ENCODE data around the gene WAS. TPM values are rescaled to one million over a fixed set of nuclear protein-coding genes. Genes with fewer than 3 reads are reported as not detected.
A peak's percentile ranks its signal among the peaks of the same experiment; 100 is the strongest.

Gene WAS
- total RNA-seq, 2 experiments from 2014 or later: 138 to 161 TPM

DNA sequence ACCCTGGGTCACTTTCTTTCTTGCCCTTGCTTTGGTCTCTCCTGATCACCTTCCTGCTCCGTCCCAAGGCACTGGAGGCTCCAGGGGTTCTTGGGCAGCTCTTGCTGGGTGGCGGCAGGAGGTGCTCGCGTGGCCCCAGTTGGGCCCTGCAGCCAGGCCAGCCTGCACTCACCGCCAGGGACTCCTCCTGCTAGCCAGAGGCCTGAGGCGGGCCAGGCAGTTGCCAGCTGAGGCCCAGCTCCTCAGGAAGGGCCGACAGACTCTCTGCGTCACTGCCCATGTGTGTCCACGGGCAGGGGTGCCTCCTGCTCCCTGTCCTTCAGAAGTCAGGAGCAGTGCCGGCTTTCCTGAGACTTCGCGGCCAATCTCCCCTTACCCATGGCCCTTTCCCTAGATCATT is 22.3 kb downstream of the WAS start:
- H3K9me3 Mint-ChIP-seq (ENCODE audit: low read depth): no peaks in the 10 kb centered on the region
- no peak overlapping the region for H3K4me3 Mint-ChIP-seq
- CTCF ChIA-PET: no interaction called here
- peaks cover 26% of the 10 kb centered on the region for H3K4me1 Mint-ChIP-seq
- peaks cover 43% of the 10 kb centered on the region for H3K36me3 Mint-ChIP-seq
- H3K27ac Mint-ChIP-seq: no peak overlapping the region
- ATAC-seq (no peak), DNase-seq (no peak)
- no peaks in the 10 kb centered on the region for H3K27me3 Mint-ChIP-seq

DNA sequence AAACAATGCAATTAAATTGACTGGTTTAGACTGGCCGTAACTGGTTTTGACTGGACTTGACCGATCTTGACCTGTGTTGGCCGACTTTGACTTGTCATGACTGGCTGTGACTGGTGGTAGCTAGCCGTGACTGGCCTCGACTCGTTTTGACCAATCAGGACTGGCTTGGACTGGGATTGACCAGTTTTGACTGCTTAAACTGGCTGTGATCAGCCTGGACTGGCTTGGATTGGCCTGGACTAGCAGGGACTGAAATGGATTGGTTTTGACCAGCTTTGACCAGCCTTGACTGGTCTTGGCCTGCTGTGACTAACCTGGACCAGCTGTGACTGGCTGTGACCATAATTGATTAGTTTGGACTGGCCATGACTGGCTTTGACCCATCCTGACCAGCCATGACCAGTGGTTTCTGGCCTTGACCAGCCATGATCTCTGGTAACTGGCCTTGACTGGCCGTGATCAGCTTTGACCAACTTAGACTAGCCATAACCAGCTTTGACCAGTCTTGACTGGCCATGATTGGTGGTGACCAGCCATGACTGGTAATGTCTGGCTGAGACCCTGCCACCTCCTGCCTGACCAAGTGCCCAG is 26.0 kb downstream of the WAS start:
- Mint-ChIP-seq H3K9me3 (ENCODE audit: low read depth) (no peaks in the 10 kb centered on the region), H3K4me3 (no peak overlapping the region), H3K27me3 (no peaks in the 10 kb centered on the region), H3K27ac (no peak overlapping the region), H3K4me1 (peaks cover 44% of the 10 kb centered on the region), H3K36me3 (peaks cover 41% of the 10 kb centered on the region)
- DNase-seq (no peak), ATAC-seq (no peak)
- CTCF ChIA-PET: no interaction called here

DNA sequence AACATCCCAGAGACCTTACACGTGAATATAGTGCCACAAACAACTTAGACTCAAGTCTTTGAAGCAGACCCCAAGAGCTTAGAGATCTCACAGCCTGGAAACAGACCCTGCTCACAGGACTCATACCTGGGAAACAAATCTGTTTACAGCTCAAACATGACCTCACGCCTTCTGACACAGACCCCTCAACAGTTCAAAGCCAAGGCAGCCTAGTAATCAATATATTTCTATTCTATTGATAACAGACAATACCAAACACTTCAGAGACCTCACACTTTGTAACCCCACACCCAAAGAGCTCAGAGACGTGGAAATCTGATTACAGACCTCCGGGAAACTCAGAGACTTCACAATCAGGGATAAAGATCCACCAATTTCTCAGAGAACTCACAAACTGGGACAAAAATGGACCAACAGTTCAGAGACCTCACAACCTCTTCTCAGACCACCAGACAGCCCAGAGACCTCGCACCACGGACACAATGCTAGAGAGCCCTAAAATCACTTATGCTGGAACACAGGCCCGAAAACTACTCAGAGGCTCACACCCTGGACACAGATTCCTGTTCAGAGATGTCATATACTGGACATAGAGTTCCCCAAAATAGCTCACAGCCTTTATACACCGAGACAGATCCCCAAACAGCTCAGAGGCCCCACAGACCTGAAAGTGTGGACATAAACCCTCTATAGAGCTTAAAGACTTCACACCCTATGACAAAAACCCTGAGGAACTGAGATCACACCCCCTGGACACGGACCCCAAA is 27.7 kb downstream of the WAS start:
- ATAC-seq: no peak
- Mint-ChIP-seq H3K27ac (peak overlapping the region; percentile 89), H3K27me3 (no peaks in the 10 kb centered on the region), H3K36me3 (peaks cover 44% of the 10 kb centered on the region), H3K4me1 (peaks cover 61% of the 10 kb centered on the region), H3K4me3 (peak overlapping the region; percentile 46), H3K9me3 (ENCODE audit: low read depth) (peaks cover 3% of the 10 kb centered on the region)
- CTCF ChIA-PET: interaction anchor here (1.5 kb wide), 1 partner anchor 14 kb away, joined by 3 read pairs; no protein-coding TSS in a partner anchor
- DNase-seq: no peak

DNA sequence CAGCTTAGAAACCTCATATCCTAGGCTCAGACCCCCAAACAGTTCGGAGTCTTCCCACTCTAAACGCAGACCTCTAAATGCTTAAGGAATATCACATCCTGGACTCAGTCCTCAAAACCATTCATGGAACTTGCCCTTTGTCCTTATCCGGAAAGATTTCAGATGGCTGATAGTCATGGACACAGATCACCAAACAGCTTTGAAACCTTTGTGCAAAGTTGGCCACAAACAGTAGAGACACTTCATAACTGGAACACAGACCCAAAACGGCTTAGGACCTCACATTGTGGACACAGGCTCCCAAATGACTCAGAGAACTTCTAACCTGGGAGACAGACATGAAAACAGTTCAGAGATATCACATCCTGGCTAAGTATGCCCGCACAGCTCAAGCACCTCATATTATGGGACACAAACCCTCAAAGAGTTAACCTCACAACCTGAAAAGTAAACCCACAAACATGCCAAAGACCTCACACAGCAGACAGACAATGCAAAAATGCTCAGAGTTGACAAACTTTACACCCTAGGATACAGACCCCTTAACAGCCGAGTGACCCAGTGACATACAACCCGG is 28.4 kb downstream of the WAS start:
- Mint-ChIP-seq H3K4me1 (peaks cover 65% of the 10 kb centered on the region), H3K4me3 (peak overlapping the region; percentile 46), H3K9me3 (ENCODE audit: low read depth) (peaks cover 6% of the 10 kb centered on the region), H3K36me3 (peaks cover 43% of the 10 kb centered on the region), H3K27ac (peak overlapping the region; percentile 89), H3K27me3 (no peaks in the 10 kb centered on the region)
- CTCF ChIA-PET: interaction anchor here (1.5 kb wide), 1 partner anchor 15 kb away, joined by 3 read pairs; no protein-coding TSS in a partner anchor
- ATAC-seq (no peak), DNase-seq (peak; percentile 43)

DNA sequence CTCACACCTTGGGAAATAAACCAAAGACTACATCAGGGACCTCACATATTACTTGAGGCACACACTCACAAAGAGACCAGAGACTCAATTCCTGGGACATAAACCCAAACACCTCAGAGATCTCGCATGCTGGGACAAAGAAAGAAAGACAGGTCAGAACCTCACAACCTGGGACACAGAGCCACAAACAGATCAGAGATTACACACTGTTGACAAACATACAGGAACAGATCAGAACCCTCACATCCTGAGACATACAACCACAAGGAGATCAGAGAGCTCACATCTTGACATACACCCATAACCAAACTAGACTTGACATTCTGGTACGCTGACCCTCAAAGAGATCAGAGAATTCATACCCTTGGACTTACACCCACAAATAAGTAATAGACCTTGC is 30.2 kb downstream of the WAS start:
- ATAC-seq (peak; percentile 54), DNase-seq (no peak)
- H3K27ac Mint-ChIP-seq: peak overlapping the region; percentile 89
- peaks cover 66% of the 10 kb centered on the region for H3K4me1 Mint-ChIP-seq
- H3K9me3 Mint-ChIP-seq (ENCODE audit: low read depth): peaks cover 9% of the 10 kb centered on the region
- H3K27me3 Mint-ChIP-seq: no peaks in the 10 kb centered on the region
- CTCF ChIA-PET: no interaction called here
- peaks cover 40% of the 10 kb centered on the region for H3K36me3 Mint-ChIP-seq
- H3K4me3 Mint-ChIP-seq: peak overlapping the region; percentile 46

DNA sequence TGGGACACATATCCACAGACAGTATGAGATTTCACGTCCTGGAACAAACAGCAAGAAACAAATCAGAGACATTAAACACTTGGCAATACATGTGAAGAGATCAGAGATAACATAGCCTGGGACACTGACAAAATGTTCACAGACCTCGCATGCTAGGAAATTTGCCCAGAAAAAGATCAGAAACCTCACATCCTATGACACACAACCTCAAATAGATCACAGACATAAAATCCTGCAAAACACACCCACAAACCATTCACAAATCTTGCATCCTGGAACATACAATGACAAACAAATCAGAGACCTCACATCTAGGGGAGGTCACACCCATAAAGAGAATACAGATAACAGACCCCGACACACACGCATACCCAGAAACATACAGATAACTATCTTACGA is 31.0 kb downstream of the WAS start:
- CTCF ChIA-PET: no interaction called here
- ATAC-seq: no peak
- Mint-ChIP-seq H3K36me3 (peaks cover 40% of the 10 kb centered on the region), H3K27ac (peak overlapping the region; percentile 89), H3K4me3 (peak overlapping the region; percentile 1), H3K9me3 (ENCODE audit: low read depth) (peaks cover 9% of the 10 kb centered on the region), H3K4me1 (peaks cover 70% of the 10 kb centered on the region), H3K27me3 (no peaks in the 10 kb centered on the region)
- no peak for DNase-seq

DNA sequence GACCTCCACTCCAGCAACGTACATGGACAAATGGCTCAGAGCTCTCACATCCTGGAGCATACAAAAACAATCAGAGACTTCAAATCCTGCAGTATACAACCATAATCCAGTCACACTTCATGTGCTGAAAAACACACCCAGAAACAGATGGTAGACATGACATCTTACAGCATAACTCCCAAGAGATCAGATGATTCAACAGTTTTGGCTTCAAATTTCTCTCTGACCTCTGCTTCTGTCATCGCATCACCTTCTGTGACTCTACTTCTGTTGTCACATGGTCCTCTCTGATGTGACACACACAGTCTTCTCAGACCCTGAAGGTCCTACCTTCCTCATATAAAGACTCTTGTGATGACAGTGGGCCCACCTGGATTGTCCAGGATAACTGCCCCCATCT is 31.5 kb downstream of the WAS start:
- H3K4me3 Mint-ChIP-seq: peak overlapping the region; percentile 1
- CTCF ChIA-PET: no interaction called here

DNA sequence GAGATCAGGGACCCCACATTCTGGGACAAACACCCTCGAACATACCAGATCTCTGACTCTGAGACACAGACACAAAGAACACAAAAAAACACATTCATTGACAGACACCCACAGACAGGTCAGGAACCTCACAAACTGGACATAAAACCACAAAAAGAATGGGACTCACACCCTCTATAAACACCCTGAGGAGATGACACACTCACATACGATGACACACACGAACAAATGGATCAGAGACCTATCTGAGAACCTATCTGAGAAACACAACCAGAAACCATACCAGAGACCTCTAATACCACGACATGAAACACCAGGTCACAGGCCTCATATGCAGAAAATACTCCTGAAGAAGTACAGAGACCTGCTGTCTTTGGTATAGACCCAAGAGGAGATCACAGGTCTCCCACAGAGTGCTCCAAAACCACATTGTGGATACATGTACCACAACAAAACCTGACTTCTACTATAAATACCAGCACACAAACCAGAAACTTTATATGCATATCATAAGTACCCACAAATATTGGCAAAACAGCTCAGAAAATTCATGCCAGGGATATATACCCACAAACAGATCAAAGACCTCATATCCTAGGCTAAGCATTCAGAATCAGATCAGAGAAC is 32.4 kb downstream of the WAS start:
- CTCF ChIA-PET: no interaction called here
- Mint-ChIP-seq H3K27ac (no peak overlapping the region), H3K27me3 (no peaks in the 10 kb centered on the region), H3K36me3 (peaks cover 37% of the 10 kb centered on the region), H3K4me3 (no peak overlapping the region), H3K9me3 (ENCODE audit: low read depth) (peaks cover 9% of the 10 kb centered on the region), H3K4me1 (peaks cover 62% of the 10 kb centered on the region)
- no peak for DNase-seq
- no peak for ATAC-seq

More for the DNA sequence above, 31.5 kb downstream of the WAS start:
- no peak for ATAC-seq
- H3K27ac Mint-ChIP-seq: peak overlapping the region; percentile 89
- peaks cover 9% of the 10 kb centered on the region for H3K9me3 Mint-ChIP-seq (ENCODE audit: low read depth)
- peaks cover 70% of the 10 kb centered on the region for H3K4me1 Mint-ChIP-seq
- no peak for DNase-seq
- H3K27me3 Mint-ChIP-seq: no peaks in the 10 kb centered on the region
- peaks cover 40% of the 10 kb centered on the region for H3K36me3 Mint-ChIP-seq

DNA sequence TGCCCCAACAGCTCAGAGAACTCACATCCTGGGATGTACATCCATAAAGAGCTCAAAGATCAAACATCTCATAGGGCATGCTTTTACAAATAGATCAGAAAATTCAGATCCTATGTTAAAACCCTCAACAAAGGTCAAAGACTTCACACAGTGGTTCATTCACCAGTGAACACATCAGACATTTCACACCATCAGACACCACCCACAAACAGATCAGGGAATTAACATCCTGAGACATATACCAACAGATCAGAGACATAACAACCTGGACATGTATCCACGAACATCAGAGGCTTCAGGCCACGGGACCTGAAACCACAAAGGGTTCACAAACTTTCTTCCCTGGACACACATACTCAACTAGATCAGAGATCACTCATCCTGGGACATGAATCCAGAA is 36.4 kb downstream of the WAS start:
- Mint-ChIP-seq H3K27ac (no peak overlapping the region), H3K9me3 (ENCODE audit: low read depth) (peaks cover 9% of the 10 kb centered on the region), H3K36me3 (peaks cover 23% of the 10 kb centered on the region), H3K4me1 (peaks cover 25% of the 10 kb centered on the region), H3K27me3 (no peaks in the 10 kb centered on the region), H3K4me3 (no peak overlapping the region)
- ATAC-seq (no peak), DNase-seq (no peak)
- CTCF ChIA-PET: no interaction called here

DNA sequence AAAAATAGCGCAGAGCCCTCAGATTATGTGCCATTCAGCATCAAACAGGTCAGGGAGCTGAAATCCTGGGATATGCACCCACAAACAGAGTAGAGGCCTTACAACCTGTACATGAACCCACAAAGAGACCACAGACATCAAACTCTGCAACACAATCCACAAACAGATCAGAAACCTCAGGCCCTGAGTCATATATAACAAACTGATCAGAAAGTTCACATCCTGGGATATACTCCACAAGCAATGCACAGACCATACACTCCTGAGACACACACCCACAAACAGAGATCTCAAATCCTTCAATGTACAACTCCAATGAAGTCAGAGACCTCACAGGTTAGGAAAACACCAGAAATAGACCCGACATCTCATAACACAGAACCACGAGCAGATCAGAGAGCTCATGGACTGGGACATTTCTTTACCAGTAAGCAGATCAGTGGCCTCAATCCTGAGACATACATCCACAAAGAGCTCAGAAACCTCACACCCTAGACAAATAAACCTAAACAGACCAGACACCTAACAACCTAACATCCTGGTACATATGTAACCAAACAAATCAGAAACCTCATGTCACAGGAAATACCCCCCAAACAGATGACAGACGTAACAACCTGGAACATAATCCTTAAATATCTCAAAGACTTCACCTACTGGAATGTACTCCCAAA is 37.1 kb downstream of the WAS start:
- H3K27ac Mint-ChIP-seq: no peak overlapping the region
- H3K4me3 Mint-ChIP-seq: no peak overlapping the region
- CTCF ChIA-PET: no interaction called here

DNA sequence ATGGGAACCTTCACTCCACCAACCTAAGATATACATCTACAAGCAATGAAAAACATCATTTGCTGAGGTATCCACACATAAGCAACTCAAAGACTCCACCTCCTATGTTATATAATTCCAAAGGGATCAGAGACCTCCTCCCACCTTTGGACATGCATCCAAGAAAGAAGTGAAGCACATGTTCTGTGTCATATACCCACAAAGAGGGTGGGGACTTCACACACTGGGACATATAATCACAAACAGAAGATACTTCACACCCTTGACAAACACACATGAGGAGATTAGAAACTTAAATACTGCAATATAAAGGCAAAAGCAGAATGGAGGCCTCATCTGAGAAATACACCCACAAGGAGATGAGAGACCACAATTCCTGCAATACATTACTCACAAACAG is 38.3 kb downstream of the WAS start:
- Mint-ChIP-seq H3K27me3 (no peaks in the 10 kb centered on the region), H3K9me3 (ENCODE audit: low read depth) (peaks cover 7% of the 10 kb centered on the region), H3K27ac (no peak overlapping the region), H3K4me3 (no peak overlapping the region), H3K36me3 (peaks cover 27% of the 10 kb centered on the region), H3K4me1 (peaks cover 20% of the 10 kb centered on the region)
- ATAC-seq (no peak), DNase-seq (no peak)
- CTCF ChIA-PET: no interaction called here

More for the DNA sequence above, 37.1 kb downstream of the WAS start:
- Mint-ChIP-seq H3K36me3 (peaks cover 26% of the 10 kb centered on the region), H3K9me3 (ENCODE audit: low read depth) (peaks cover 9% of the 10 kb centered on the region), H3K4me1 (peaks cover 21% of the 10 kb centered on the region), H3K27me3 (no peaks in the 10 kb centered on the region)
- ATAC-seq: peak; percentile 74
- DNase-seq: peak; percentile 42

DNA sequence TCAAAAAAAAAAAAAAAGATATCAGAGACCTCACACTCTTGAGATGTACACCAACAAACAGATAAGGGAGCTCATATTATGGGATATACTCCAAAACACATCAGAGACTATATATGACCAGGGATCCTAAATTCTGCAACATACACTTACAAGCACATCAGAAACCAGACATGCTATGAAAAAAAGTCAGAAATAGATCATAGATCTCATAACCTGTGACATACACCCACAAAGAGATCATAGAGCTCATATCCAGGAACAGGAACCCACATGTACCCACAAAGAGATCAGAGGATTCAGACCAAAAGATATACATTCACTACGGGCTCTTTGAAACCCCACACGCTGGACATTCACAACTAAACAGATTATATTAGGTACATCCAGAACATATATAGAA is 43.0 kb downstream of the WAS start:
- H3K4me3 Mint-ChIP-seq: no peak overlapping the region

DNA sequence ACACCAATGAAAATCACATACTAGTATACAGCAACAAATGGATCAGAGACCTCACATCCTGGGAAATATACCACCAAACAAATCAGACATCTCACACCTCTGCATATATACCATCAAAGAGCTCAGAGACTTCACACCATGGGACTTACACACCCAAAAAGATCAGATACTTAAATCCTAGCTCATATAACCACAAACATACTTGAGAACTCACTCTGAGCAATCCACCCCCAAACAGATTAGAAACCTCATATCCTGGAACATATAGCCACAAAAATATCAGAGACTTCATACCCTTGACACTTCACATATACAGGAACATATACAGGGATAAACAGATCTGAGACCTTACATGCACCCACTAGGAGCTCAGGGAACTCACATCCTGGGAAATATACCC is 45.1 kb downstream of the WAS start:
- CTCF ChIA-PET: no interaction called here
- no peaks in the 10 kb centered on the region for H3K27me3 Mint-ChIP-seq
- H3K4me1 Mint-ChIP-seq: peaks cover 21% of the 10 kb centered on the region
- no peak overlapping the region for H3K4me3 Mint-ChIP-seq
- peaks cover 31% of the 10 kb centered on the region for H3K36me3 Mint-ChIP-seq
- DNase-seq: no peak
- peaks cover 13% of the 10 kb centered on the region for H3K9me3 Mint-ChIP-seq (ENCODE audit: low read depth)
- ATAC-seq: no peak
- H3K27ac Mint-ChIP-seq: no peak overlapping the region

More for the DNA sequence above, 43.0 kb downstream of the WAS start:
- no peak for DNase-seq
- no peaks in the 10 kb centered on the region for H3K27me3 Mint-ChIP-seq
- H3K9me3 Mint-ChIP-seq (ENCODE audit: low read depth): peaks cover 13% of the 10 kb centered on the region
- H3K4me1 Mint-ChIP-seq: peaks cover 21% of the 10 kb centered on the region
- no peak overlapping the region for H3K27ac Mint-ChIP-seq
- peaks cover 31% of the 10 kb centered on the region for H3K36me3 Mint-ChIP-seq
- CTCF ChIA-PET: no interaction called here
- ATAC-seq: no peak

Measured in activated CD8-positive, alpha-beta memory T cell treated with anti-CD3 and anti-CD28 coated beads, Interleukin-2, amount 10 ng/mL, durations not matched to agents 7 days and 5 days (primary cell).